Spinal cord (tissue), 10 donors: ENCODE results near the gene ARFRP1. TPM values are rescaled to one million over a fixed set of nuclear protein-coding genes. Genes with fewer than 3 reads are reported as not detected.
"Not testable (repeated sequence)": the region's sequence is repeated elsewhere in the genome, so short reads cannot be mapped to it uniquely, and the experiment has no call there.

ENCODE experiments used
- DNase-seq, 6 donors: peaks; one replicate each; pipeline versions ENCODE4 v3.0.0 to v3.0.0-alpha.2; 2013 to 2015; ENCODE audit warnings: low spot score in 6 of 6, low read depth in 4 of 6
- H3K27ac ChIP-seq: one replicate; pipeline ENCODE4 v1.5.1; 2013; ENCODE audit warnings: low read depth, low read length, control low read depth
- H3K27me3 ChIP-seq: one replicate; pipeline ENCODE4 v1.6.1; 2013; ENCODE audit warnings: low read length; ENCODE audit not compliant: control insufficient read depth, insufficient read depth
- H3K36me3 ChIP-seq: one replicate; pipeline ENCODE4 v1.6.1; 2013; ENCODE audit warnings: low read length; ENCODE audit not compliant: control insufficient read depth, insufficient read depth
- H3K4me1 ChIP-seq: one replicate; pipeline ENCODE4 v1.6.1; 2013; ENCODE audit warnings: low read length; ENCODE audit not compliant: control insufficient read depth, insufficient read depth
- H3K4me3 ChIP-seq: one replicate; pipeline ENCODE4 v1.5.1; 2013; ENCODE audit warnings: low read depth, low read length, control low read depth
- H3K9me3 ChIP-seq: one replicate; pipeline ENCODE4 v1.6.1; 2013; ENCODE audit warnings: low read length; ENCODE audit not compliant: control insufficient read depth, insufficient read depth
- WGBS: methylation state at CpG from one replicate; pipeline ENCODE4 v1.1.5; 2013; ENCODE audit warnings: missing lambda C conversion rate; ENCODE audit not compliant: insufficient coverage; 5-methylcytosine and 5-hydroxymethylcytosine counted together
- polyA plus RNA-seq, 2 donors: library from polyadenylated mRNA; unstranded; fragments of 120-200 nt; gene quantifications; one replicate each; pipeline ENCODE4 v1.2.1, GENCODE V29; 2013; ENCODE audit not compliant: insufficient read length in 2 of 2
- total RNA-seq, 2 donors: library from RNA; depleted of rRNA in 1 of 2; stranded (reverse); fragments of 120-200 nt in 1 of 2; fragments of >200 nt in 1 of 2; gene quantifications; one replicate each; pipeline versions ENCODE4 v1.2.3 to v1.2.4, GENCODE V29; 2013 to 2014
- donor health status: healthy.

The ARFRP1 gene
- total and polyA plus RNA-seq, 4 donors: 19.5 to 57.8 (median 49.3) TPM

GRCh38 chr20:63664143-63664851 is 43.5 kb downstream of the ARFRP1 start:
- Histone ChIP-seq H3K27me3 (no peaks in the 10 kb centered on the region), H3K4me3 (no peak overlapping the region), H3K36me3 (peaks cover 90% of the 10 kb centered on the region), H3K27ac (no peak overlapping the region), H3K9me3 (no peaks in the 10 kb centered on the region), H3K4me1 (peaks cover 26% of the 10 kb centered on the region)
- 87% methylated on average over 22 of the region's 22 CpGs for WGBS
- no peak for DNase-seq

- Histone ChIP-seq H3K4me1 (peaks cover 34% of the 10 kb centered on the region), H3K27ac (no peak overlapping the region), H3K4me3 (no peak overlapping the region), H3K27me3 (no peaks in the 10 kb centered on the region), H3K9me3 (no peaks in the 10 kb centered on the region), H3K36me3 (peaks cover 84% of the 10 kb centered on the region)
- no peak for DNase-seq
- 94% methylated on average over 26 of the region's 26 CpGs for WGBS
These were observed 44.3 kb downstream of the ARFRP1 start for GRCh38 chr20:63663332-63664066.

GRCh38 chr20:63662813-63663189 is 45.0 kb downstream of the ARFRP1 start:
- Histone ChIP-seq H3K4me1 (peaks cover 37% of the 10 kb centered on the region), H3K9me3 (no peaks in the 10 kb centered on the region), H3K27me3 (no peaks in the 10 kb centered on the region), H3K27ac (no peak overlapping the region), H3K36me3 (peaks cover 77% of the 10 kb centered on the region), H3K4me3 (no peak overlapping the region)
- no peak for DNase-seq
- 98% methylated on average over 9 of the region's 9 CpGs for WGBS

- Histone ChIP-seq H3K4me3 (no peak overlapping the region), H3K36me3 (peaks cover 71% of the 10 kb centered on the region), H3K9me3 (no peaks in the 10 kb centered on the region), H3K27ac (no peak overlapping the region), H3K27me3 (no peaks in the 10 kb centered on the region), H3K4me1 (peaks cover 43% of the 10 kb centered on the region)
- WGBS: 93% methylated on average over 31 of the region's 33 CpGs
- no peak for DNase-seq
These were observed 45.6 kb downstream of the ARFRP1 start for GRCh38 chr20:63661959-63662812.

- Histone ChIP-seq H3K9me3 (no peaks in the 10 kb centered on the region), H3K27me3 (no peaks in the 10 kb centered on the region), H3K4me3 (no peak overlapping the region), H3K36me3 (peaks cover 62% of the 10 kb centered on the region), H3K4me1 (peaks cover 50% of the 10 kb centered on the region), H3K27ac (no peak overlapping the region)
- DNase-seq: no peak
- WGBS: 96% methylated on average over 22 of the region's 22 CpGs
These were observed 46.7 kb downstream of the ARFRP1 start for GRCh38 chr20:63661108-63661507.

GRCh38 chr20:63660622-63661021 is 47.2 kb downstream of the ARFRP1 start:
- Histone ChIP-seq H3K9me3 (no peaks in the 10 kb centered on the region), H3K27me3 (no peaks in the 10 kb centered on the region), H3K36me3 (peaks cover 57% of the 10 kb centered on the region), H3K4me1 (peaks cover 47% of the 10 kb centered on the region), H3K4me3 (no peak overlapping the region), H3K27ac (no peak overlapping the region)
- 98% methylated on average over 5 of the region's 8 CpGs for WGBS
- DNase-seq: no peak

GRCh38 chr20:63660174-63660573 is 47.6 kb downstream of the ARFRP1 start:
- not testable (repeated sequence) for H3K9me3 ChIP-seq, DNase-seq, H3K4me3 ChIP-seq, H3K27ac ChIP-seq, H3K27me3 ChIP-seq
- WGBS: 86% methylated on average over 10 of the region's 10 CpGs
- peaks cover 44% of the 10 kb centered on the region for H3K4me1 ChIP-seq
- peaks cover 53% of the 10 kb centered on the region for H3K36me3 ChIP-seq

- WGBS: 74% methylated on average over 10 of the region's 13 CpGs
- peak overlapping the region; percentile 92 for H3K27ac ChIP-seq
These were observed 48.4 kb downstream of the ARFRP1 start for GRCh38 chr20:63659370-63659769.

GRCh38 chr20:63658749-63659187 is 49.0 kb downstream of the ARFRP1 start:
- Histone ChIP-seq H3K9me3 (no peaks in the 10 kb centered on the region), H3K27me3 (no peaks in the 10 kb centered on the region), H3K27ac (peak overlapping the region; percentile 92), H3K4me3 (peak overlapping the region; percentile 96), H3K36me3 (peaks cover 39% of the 10 kb centered on the region), H3K4me1 (peaks cover 44% of the 10 kb centered on the region)
- WGBS: 2% methylated on average over 25 of the region's 25 CpGs
- no peak for DNase-seq

More at GRCh38 chr20:63659370-63659769, 48.4 kb downstream of the ARFRP1 start:
- Histone ChIP-seq H3K4me3 (peak overlapping the region; percentile 96), H3K36me3 (peaks cover 45% of the 10 kb centered on the region), H3K27me3 (no peaks in the 10 kb centered on the region), H3K4me1 (peaks cover 44% of the 10 kb centered on the region), H3K9me3 (no peaks in the 10 kb centered on the region)
- DNase-seq: no peak
